Panc1 (cell line): ENCODE results near the gene SNX2.

Source experiments
- TF ChIP-seq, protein P1 (sequence below), 2 experiments: IDR thresholded peaks; 2 replicates each; pipeline ENCODE4 v1.6.1; 2011 to 2012; ENCODE audit warnings: low read depth in 2 of 2, control low read depth in 1 of 2, low read length in 1 of 2, mild to moderate bottlenecking in 1 of 2, moderate library complexity in 1 of 2; ENCODE audit not compliant: insufficient read depth in 1 of 2
- TF ChIP-seq, protein P2 (sequence below): fragments of 450-650 bp; IDR thresholded peaks from 2 replicates; pipeline ENCODE4 v1.5.1; 2017; ENCODE audit warnings: mild to moderate bottlenecking

DNA sequence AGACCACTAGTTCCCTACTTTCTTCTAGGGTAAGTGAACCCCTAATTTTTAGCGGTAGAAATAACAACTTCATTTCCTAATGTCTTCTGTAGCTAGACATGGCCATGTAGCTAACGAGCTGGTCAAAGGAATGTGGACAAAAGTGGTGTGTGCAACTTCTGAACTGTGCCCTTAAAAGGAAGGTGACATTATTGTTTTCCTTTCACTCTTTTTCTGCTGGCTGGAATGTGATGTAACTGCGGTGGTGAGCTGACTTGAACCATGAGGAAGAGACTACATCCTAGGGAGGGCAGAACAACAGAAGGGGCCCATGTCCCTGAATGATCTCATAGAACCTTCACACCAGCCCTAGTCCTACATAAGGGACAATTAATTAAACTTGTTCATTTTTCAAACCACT, 1.3 kb upstream of the SNX2 start:
- TF ChIP-seq, protein P1, sequence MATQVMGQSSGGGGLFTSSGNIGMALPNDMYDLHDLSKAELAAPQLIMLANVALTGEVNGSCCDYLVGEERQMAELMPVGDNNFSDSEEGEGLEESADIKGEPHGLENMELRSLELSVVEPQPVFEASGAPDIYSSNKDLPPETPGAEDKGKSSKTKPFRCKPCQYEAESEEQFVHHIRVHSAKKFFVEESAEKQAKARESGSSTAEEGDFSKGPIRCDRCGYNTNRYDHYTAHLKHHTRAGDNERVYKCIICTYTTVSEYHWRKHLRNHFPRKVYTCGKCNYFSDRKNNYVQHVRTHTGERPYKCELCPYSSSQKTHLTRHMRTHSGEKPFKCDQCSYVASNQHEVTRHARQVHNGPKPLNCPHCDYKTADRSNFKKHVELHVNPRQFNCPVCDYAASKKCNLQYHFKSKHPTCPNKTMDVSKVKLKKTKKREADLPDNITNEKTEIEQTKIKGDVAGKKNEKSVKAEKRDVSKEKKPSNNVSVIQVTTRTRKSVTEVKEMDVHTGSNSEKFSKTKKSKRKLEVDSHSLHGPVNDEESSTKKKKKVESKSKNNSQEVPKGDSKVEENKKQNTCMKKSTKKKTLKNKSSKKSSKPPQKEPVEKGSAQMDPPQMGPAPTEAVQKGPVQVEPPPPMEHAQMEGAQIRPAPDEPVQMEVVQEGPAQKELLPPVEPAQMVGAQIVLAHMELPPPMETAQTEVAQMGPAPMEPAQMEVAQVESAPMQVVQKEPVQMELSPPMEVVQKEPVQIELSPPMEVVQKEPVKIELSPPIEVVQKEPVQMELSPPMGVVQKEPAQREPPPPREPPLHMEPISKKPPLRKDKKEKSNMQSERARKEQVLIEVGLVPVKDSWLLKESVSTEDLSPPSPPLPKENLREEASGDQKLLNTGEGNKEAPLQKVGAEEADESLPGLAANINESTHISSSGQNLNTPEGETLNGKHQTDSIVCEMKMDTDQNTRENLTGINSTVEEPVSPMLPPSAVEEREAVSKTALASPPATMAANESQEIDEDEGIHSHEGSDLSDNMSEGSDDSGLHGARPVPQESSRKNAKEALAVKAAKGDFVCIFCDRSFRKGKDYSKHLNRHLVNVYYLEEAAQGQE (IDR thresholded peaks at IDR 0.05; ENCODE audit: insufficient read depth in 1 of 2, low read depth in 2 of 2, low read length in 1 of 2) = no peak
- TF ChIP-seq, protein P2, sequence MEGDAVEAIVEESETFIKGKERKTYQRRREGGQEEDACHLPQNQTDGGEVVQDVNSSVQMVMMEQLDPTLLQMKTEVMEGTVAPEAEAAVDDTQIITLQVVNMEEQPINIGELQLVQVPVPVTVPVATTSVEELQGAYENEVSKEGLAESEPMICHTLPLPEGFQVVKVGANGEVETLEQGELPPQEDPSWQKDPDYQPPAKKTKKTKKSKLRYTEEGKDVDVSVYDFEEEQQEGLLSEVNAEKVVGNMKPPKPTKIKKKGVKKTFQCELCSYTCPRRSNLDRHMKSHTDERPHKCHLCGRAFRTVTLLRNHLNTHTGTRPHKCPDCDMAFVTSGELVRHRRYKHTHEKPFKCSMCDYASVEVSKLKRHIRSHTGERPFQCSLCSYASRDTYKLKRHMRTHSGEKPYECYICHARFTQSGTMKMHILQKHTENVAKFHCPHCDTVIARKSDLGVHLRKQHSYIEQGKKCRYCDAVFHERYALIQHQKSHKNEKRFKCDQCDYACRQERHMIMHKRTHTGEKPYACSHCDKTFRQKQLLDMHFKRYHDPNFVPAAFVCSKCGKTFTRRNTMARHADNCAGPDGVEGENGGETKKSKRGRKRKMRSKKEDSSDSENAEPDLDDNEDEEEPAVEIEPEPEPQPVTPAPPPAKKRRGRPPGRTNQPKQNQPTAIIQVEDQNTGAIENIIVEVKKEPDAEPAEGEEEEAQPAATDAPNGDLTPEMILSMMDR = no peak
